ENCODE data around the gene HADHA. TPM values are rescaled to one million over a fixed set of nuclear protein-coding genes. Genes with fewer than 3 reads are reported as not detected.
A peak's percentile ranks its signal among the peaks of the same experiment; 100 is the strongest.

Gene HADHA
- total RNA-seq, 2 experiments from 2014 or later = 126 to 150 TPM

DNA sequence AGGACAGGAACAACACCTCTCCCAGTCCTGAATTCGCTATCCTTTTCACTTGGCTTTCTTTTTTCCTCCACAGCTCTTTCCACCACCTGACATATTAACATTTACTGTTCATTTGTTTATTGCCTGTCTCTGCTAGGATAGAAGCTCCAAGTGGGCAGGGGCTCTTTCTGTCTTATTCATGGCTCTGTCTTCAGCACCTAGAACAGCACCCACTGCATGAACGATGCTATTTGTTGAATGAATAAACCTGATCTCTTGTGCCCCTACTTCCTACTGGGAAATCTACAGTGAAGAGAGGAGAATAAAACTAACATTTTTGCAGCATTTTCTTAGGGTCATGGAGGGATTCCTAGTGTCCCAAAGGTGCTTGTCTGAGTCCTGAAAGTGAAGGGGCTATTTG is 95.9 kb downstream of the HADHA start:
- intact Hi-C loops (cut with micrococcal nuclease; ENCODE audit: unreplicated experiment) = loop anchor here (10.0 kb wide), 1 partner anchor 544 kb away; no protein-coding TSS in a partner anchor
- no peak overlapping the region for H2AFZ ChIP-seq (ENCODE audit: low read length)
- TF ChIP-seq CTCF (conservative IDR thresholded peaks at IDR 0.05; ENCODE audit: low read length) (no peak), EZH2phosphoT487 (IDR thresholded peaks at IDR 0.05; ENCODE audit: borderline replicate concordance, low read depth, low read length) (no peak)
- H3K4me2 ChIP-seq (ENCODE audit: low read length) = no peak overlapping the region
- DNase-seq (ENCODE audit: low spot score) = no peak
- ChIA-PET CTCF (ENCODE audit: unreplicated experiment) (no interaction called here), POLR2A (interaction anchor here (0.6 kb wide), 1 partner anchor 156 kb away, joined by 6 read pairs; no protein-coding TSS in a partner anchor)
- no peaks in the 10 kb centered on the region for H3K9me2 ChIP-seq (ENCODE audit: insufficient read depth, low read length)
- BruUV-seq (replicated peaks) = no TSS peak
- peaks cover 4% of the 10 kb centered on the region for H3K4me1 ChIP-seq (ENCODE audit: insufficient read depth, low read length, poor library complexity, severe bottlenecking)
- no peak overlapping the region for H3K4me3 ChIP-seq (ENCODE audit: low read depth, low read length, poor library complexity, severe bottlenecking)
- H3K9me3 ChIP-seq (ENCODE audit: low read length) = peaks cover 1% of the 10 kb centered on the region
- no peak overlapping the region for H3K27ac ChIP-seq (ENCODE audit: low read depth, low read length, poor library complexity, severe bottlenecking)
- no peaks in the 10 kb centered on the region for H3K36me3 ChIP-seq (ENCODE audit: insufficient read depth, low read length)
- no peaks in the 10 kb centered on the region for H3K79me2 ChIP-seq (ENCODE audit: insufficient read depth, low read depth, low read length)
- H4K20me1 ChIP-seq (ENCODE audit: insufficient read depth, low read length) = no peaks in the 10 kb centered on the region

- TF ChIP-seq CTCF (conservative IDR thresholded peaks at IDR 0.05; ENCODE audit: low read length) (peak; percentile 97), EZH2phosphoT487 (IDR thresholded peaks at IDR 0.05; ENCODE audit: borderline replicate concordance, low read depth, low read length) (no peak)
- Histone ChIP-seq H3K4me2 (ENCODE audit: low read length) (no peak overlapping the region), H3K9me2 (ENCODE audit: insufficient read depth, low read length) (no peaks in the 10 kb centered on the region), H2AFZ (ENCODE audit: low read length) (no peak overlapping the region), H4K20me1 (ENCODE audit: insufficient read depth, low read length) (no peaks in the 10 kb centered on the region), H3K79me2 (ENCODE audit: insufficient read depth, low read depth, low read length) (no peaks in the 10 kb centered on the region), H3K4me1 (ENCODE audit: insufficient read depth, low read length, poor library complexity, severe bottlenecking) (peaks cover 4% of the 10 kb centered on the region), H3K4me3 (ENCODE audit: low read depth, low read length, poor library complexity, severe bottlenecking) (no peak overlapping the region), H3K36me3 (ENCODE audit: insufficient read depth, low read length) (no peaks in the 10 kb centered on the region), H3K27ac (ENCODE audit: low read depth, low read length, poor library complexity, severe bottlenecking) (no peak overlapping the region), H3K9me3 (ENCODE audit: low read length) (no peaks in the 10 kb centered on the region)
- DNase-seq (ENCODE audit: low spot score) = peak; percentile 77
- intact Hi-C loops (cut with micrococcal nuclease; ENCODE audit: unreplicated experiment) = loop anchor here (1.0 to 10.0 kb wide), 4 partner anchors 154 to 540 kb away; no protein-coding TSS in a partner anchor
- POLR2A ChIA-PET = interaction anchor here (0.7 kb wide), 2 partner anchors 33 to 165 kb away, joined by 4 read pairs; no protein-coding TSS in a partner anchor
- CTCF ChIA-PET (ENCODE audit: unreplicated experiment) = interaction anchor here (0.9 kb wide), 1 partner anchor 155 kb away, joined by 3 read pairs; no protein-coding TSS in a partner anchor
- no TSS peak for BruUV-seq (replicated peaks)
Measured at GRCh38 chr2:26144953-26145680, 99.3 kb downstream of the HADHA start.

DNA sequence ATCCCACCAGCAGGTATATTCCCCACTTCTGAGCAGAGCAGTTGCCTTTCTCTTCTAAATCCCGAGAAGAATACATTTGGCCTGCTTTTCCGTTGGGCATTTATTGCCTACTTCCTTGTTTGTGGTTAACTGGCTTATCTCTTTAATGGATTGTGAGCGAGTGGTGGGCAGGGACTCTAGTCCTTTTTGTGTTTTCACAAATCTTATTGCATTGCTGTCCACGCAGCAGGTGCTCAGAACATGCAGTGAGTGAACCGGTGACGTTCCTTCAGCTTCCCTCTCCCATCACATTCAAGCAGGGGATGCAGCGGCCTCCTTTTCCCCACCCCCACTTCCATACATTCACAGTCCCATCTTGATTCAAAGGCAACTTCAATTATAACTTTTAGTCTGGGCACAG is 100.4 kb downstream of the HADHA start:
- no TSS peak for BruUV-seq (replicated peaks)
- ChIA-PET CTCF (ENCODE audit: unreplicated experiment) (no interaction called here), POLR2A (no interaction called here)
- no peak for TF ChIP-seq CTCF (conservative IDR thresholded peaks at IDR 0.05; ENCODE audit: low read length)
- TF ChIP-seq EZH2phosphoT487 (IDR thresholded peaks at IDR 0.05; ENCODE audit: borderline replicate concordance, low read depth, low read length) = no peak
- no peaks in the 10 kb centered on the region for H3K36me3 ChIP-seq (ENCODE audit: insufficient read depth, low read length)
- no peaks in the 10 kb centered on the region for H4K20me1 ChIP-seq (ENCODE audit: insufficient read depth, low read length)
- intact Hi-C loops (cut with micrococcal nuclease; ENCODE audit: unreplicated experiment) = loop anchor here (10.0 kb wide), 1 partner anchor 539 kb away; no protein-coding TSS in a partner anchor
- DNase-seq (ENCODE audit: low spot score) = no peak
- H3K27ac ChIP-seq (ENCODE audit: low read depth, low read length, poor library complexity, severe bottlenecking) = no peak overlapping the region
- no peak overlapping the region for H3K4me3 ChIP-seq (ENCODE audit: low read depth, low read length, poor library complexity, severe bottlenecking)
- no peak overlapping the region for H3K4me2 ChIP-seq (ENCODE audit: low read length)
- H3K79me2 ChIP-seq (ENCODE audit: insufficient read depth, low read depth, low read length) = no peaks in the 10 kb centered on the region
- peaks cover 4% of the 10 kb centered on the region for H3K4me1 ChIP-seq (ENCODE audit: insufficient read depth, low read length, poor library complexity, severe bottlenecking)
- H3K9me3 ChIP-seq (ENCODE audit: low read length) = no peaks in the 10 kb centered on the region
- no peaks in the 10 kb centered on the region for H3K9me2 ChIP-seq (ENCODE audit: insufficient read depth, low read length)
- H2AFZ ChIP-seq (ENCODE audit: low read length) = no peak overlapping the region

Data from OCI-LY7 (cell line).